T-helper 9 cell (primary cell): ENCODE results near the gene ELFN2.

ENCODE experiments used
- DNase-seq: peaks from one replicate; pipeline ENCODE4 v3.0.0-alpha.2; 2020

Gene ELFN2

GRCh38 chr22:37354261-37354660 is 73.0 kb downstream of the ELFN2 start:
- no peak for DNase-seq

GRCh38 chr22:37353839-37354238 is 73.4 kb downstream of the ELFN2 start:
- DNase-seq, result no peak

GRCh38 chr22:37352481-37352880 is 74.8 kb downstream of the ELFN2 start:
- no peak for DNase-seq

- no peak for DNase-seq
Observed at GRCh38 chr22:37351232-37351631, 76.0 kb downstream of the ELFN2 start.

GRCh38 chr22:37349043-37349814 is 78.0 kb downstream of the ELFN2 start:
- no peak for DNase-seq

GRCh38 chr22:37346505-37346895 is 80.8 kb downstream of the ELFN2 start:
- no peak for DNase-seq

GRCh38 chr22:37345863-37346504 is 81.3 kb downstream of the ELFN2 start:
- no peak for DNase-seq

- DNase-seq, result no peak
Observed at GRCh38 chr22:37344735-37345449, 82.4 kb downstream of the ELFN2 start.

- DNase-seq, result no peak
Observed at GRCh38 chr22:37343863-37344734, 83.2 kb downstream of the ELFN2 start.

GRCh38 chr22:37343348-37343747 is 83.9 kb downstream of the ELFN2 start:
- DNase-seq, result no peak

- no peak for DNase-seq
Observed at GRCh38 chr22:37342065-37342464, 85.2 kb downstream of the ELFN2 start.

GRCh38 chr22:37340331-37341262 is 86.7 kb downstream of the ELFN2 start:
- no peak for DNase-seq

- no peak for DNase-seq
Observed at GRCh38 chr22:37338539-37339246, 88.6 kb downstream of the ELFN2 start.

- no peak for DNase-seq
Observed at GRCh38 chr22:37337204-37337943, 89.9 kb downstream of the ELFN2 start.

- DNase-seq, result no peak
Observed at GRCh38 chr22:37336579-37336978, 90.7 kb downstream of the ELFN2 start.

- no peak for DNase-seq
Observed at GRCh38 chr22:37335806-37336199, 91.5 kb downstream of the ELFN2 start.

- no peak for DNase-seq
Observed at GRCh38 chr22:37334859-37335805, 92.1 kb downstream of the ELFN2 start.

GRCh38 chr22:37334461-37334858 is 92.8 kb downstream of the ELFN2 start:
- no peak for DNase-seq
